Tibial nerve (tissue), 4 donors: ENCODE results near the gene CPZ. TPM values are rescaled to one million over a fixed set of nuclear protein-coding genes. Genes with fewer than 3 reads are reported as not detected.
"Not testable (repeated sequence)": the region's sequence is repeated elsewhere in the genome, so short reads cannot be mapped to it uniquely, and the experiment has no call there.

Source experiments
- DNase-seq, 2 donors: peaks; one replicate each; pipeline ENCODE4 v3.0.0-alpha.2; 2019; ENCODE audit warnings: low spot score in 2 of 2
- H3K27ac ChIP-seq, 4 donors: fragments of 200-600 bp; sonication (generic) in 3 of 4; one replicate each; pipeline ENCODE4 v1.5.1; 2017 to 2019; ENCODE audit warnings: mild to moderate bottlenecking in 1 of 4
- H3K27me3 ChIP-seq, 2 donors: fragments of 200-600 bp; sonication (generic) in 1 of 2; one replicate each; pipeline versions ENCODE4 v1.5.1 to v1.6.0; 2017 to 2019
- H3K36me3 ChIP-seq, 3 donors: fragments of 200-600 bp; sonication (generic); one replicate each; pipeline ENCODE4 v1.5.1; 2018 to 2019
- H3K4me1 ChIP-seq, 4 donors: fragments of 200-600 bp; sonication (generic) in 3 of 4; one replicate each; pipeline ENCODE4 v1.5.1; 2017 to 2019
- H3K4me3 ChIP-seq, 4 donors: fragments of 200-600 bp; sonication (generic) in 3 of 4; one replicate each; pipeline ENCODE4 v1.5.1; 2017 to 2019; ENCODE audit warnings: mild to moderate bottlenecking in 1 of 4, moderate library complexity in 1 of 4
- H3K9me3 ChIP-seq, 4 donors: fragments of 200-600 bp; sonication (generic) in 3 of 4; one replicate each; pipeline ENCODE4 v1.5.1; 2017 to 2019
- CTCF ChIP-seq, 5 experiments: fragments of 200-600 bp in 3 of 5; fragments of 450-650 bp in 2 of 5; sonication (generic) in 3 of 5; IDR thresholded peaks; one replicate each; pipeline ENCODE4 v1.5.1; 2016 to 2019; ENCODE audit warnings: antibody characterized with exemption in 5 of 5, mild to moderate bottlenecking in 3 of 5, moderate library complexity in 2 of 5
- EP300 ChIP-seq, 2 donors: sonication (generic); formaldehyde crosslinking; IDR thresholded peaks; one replicate each; pipeline ENCODE4 v1.6.1; 2017; ENCODE audit warnings: antibody characterized with exemption in 2 of 2, mild to moderate bottlenecking in 1 of 2
- POLR2A ChIP-seq, 2 donors: fragments of 450-650 bp; IDR thresholded peaks; one replicate each; pipeline ENCODE4 v1.6.1; 2017; ENCODE audit warnings: antibody characterized with exemption in 2 of 2, mild to moderate bottlenecking in 2 of 2, moderate library complexity in 2 of 2
- WGBS, 2 donors: methylation state at CpG; one replicate each; pipeline ENCODE4 v1.1.5; 2018; 5-methylcytosine and 5-hydroxymethylcytosine counted together
- total RNA-seq, 4 donors: library from RNA; depleted of rRNA; stranded (reverse); fragments of >200 nt; gene quantifications; one replicate each; pipeline ENCODE4 v1.1.0, GENCODE V29; 2016

The CPZ gene
- total RNA-seq, 4 donors from 2014 or later = 1.6 to 11.7 (median 2.5) TPM

DNA sequence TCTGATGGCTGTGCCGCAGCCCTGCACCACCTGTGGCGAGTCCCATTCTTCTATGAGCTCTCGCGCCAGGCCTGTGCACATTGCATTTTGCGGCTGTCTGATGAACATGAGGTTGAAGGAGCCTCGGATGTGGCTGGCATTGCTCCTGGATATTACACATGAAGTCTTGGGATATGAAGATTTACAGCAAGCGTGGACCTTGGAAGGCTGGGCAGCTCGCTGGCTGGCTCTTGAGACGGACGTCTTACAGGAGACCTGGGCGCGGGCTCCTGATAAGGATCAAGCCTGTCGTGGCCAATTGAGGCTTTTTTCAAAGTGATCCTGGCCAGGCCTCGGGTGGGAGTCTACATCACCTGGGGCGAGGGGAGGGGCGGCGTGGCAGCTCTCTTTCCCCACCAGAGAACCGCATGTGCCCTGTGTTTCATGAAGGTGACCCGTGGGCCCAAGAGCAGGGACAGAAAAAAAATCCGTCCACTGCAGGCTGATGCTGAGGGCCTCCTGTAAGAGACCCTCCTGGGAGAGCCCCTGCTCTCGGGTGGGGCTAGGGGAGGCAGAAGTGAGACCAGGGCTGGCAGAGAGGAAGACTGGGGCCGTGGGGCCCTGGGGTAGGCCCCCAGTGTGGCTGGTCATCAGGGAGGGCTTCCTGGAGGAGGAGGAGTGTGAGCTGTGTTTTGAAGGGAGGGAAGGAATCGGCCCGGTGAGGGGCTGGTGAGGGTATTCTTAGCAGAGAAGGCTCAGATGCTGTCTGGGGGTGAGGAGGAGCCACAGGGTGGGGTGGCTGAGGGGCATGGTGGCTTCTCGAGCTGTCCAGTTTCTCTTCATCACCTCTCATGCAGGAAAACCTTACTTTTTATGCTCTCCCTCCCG is 23.6 kb downstream of the CPZ start:
- Histone ChIP-seq H3K27me3 (no peaks in the 10 kb centered on the region), H3K4me1 (no peaks in the 10 kb centered on the region), H3K4me3 (no peak overlapping the region), H3K27ac (no peak overlapping the region), H3K36me3 (no peaks in the 10 kb centered on the region), H3K9me3 (no peaks in the 10 kb centered on the region)
- TF ChIP-seq POLR2A (IDR thresholded peaks at IDR 0.05) (no peak), CTCF (IDR thresholded peaks at IDR 0.05) (no peak), EP300 (IDR thresholded peaks at IDR 0.05) (no peak)
- WGBS, 2 donors = 74 to 80% methylated on average over 26 of the region's 26 CpGs
- no peak for DNase-seq

GRCh38 chr4:8616831-8617230 is 24.3 kb downstream of the CPZ start:
- no peaks in the 10 kb centered on the region for H3K27me3 ChIP-seq
- WGBS, 2 donors = 75 to 77% methylated on average over 7 to 15 of the region's 16 CpGs
- H3K9me3 ChIP-seq = no peaks in the 10 kb centered on the region
- TF ChIP-seq POLR2A (IDR thresholded peaks at IDR 0.05) = no peak
- TF ChIP-seq CTCF (IDR thresholded peaks at IDR 0.05) = no peak
- no peak for TF ChIP-seq EP300 (IDR thresholded peaks at IDR 0.05)
- H3K36me3 ChIP-seq = no peaks in the 10 kb centered on the region
- no peak overlapping the region for H3K27ac ChIP-seq
- no peaks in the 10 kb centered on the region for H3K4me1 ChIP-seq
- no peak for DNase-seq
- no peak overlapping the region for H3K4me3 ChIP-seq

DNA sequence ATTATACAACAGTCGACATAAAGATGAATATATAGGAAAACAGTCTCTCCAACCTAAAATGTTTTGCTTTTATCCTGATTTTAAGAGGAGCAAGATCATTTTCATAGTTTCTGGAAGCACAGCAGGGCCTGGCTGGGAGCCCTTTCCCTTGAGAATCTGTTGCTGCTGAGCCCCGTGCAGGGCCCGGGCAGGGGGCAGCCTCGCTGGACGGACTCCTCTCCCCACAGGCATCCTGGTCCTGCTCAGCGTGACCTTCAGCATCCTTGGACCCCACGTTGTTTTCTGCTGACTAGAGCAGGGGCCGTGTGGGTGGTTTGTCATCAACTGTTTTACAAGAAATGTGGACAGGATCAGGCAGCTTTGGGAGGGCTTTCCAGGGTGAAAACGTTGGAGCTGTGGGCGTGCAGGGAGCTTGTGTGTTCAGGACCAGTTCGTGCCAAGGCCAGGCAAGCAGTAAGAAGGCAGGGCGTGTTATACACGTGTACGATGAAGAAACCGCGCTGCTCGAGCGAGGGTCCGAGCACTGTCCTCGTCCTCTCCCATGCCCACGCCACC is 25.0 kb downstream of the CPZ start:
- no peaks in the 10 kb centered on the region for H3K36me3 ChIP-seq
- H3K27me3 ChIP-seq = no peaks in the 10 kb centered on the region
- no peaks in the 10 kb centered on the region for H3K4me1 ChIP-seq
- 51 to 53% methylated on average over 21 of the region's 21 CpGs for WGBS, 2 donors
- DNase-seq = no peak
- no peak for TF ChIP-seq POLR2A (IDR thresholded peaks at IDR 0.05)
- TF ChIP-seq EP300 (IDR thresholded peaks at IDR 0.05) = no peak
- TF ChIP-seq CTCF (IDR thresholded peaks at IDR 0.05) = no peak
- no peak overlapping the region for H3K4me3 ChIP-seq
- no peaks in the 10 kb centered on the region for H3K9me3 ChIP-seq
- no peak overlapping the region for H3K27ac ChIP-seq

DNA sequence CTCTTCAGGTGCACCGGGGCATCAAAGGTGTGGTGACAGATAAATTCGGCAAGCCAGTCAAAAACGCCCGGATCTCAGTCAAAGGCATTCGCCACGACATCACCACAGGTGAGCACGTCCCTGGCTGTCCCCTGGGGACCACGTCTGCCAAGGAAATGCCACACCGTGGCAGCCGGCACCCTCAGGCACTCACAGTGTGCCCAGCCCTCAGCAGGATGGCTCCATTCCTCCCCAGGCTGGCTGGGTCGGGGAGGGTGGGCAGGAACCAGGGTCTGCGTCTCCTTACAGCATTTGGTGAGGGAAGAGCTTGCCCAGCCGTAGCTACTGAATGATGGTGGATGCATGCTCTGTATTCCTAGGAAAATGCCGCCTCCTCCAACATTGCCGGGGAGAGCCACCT is 25.9 kb downstream of the CPZ start:
- Histone ChIP-seq H3K4me3 (no peak overlapping the region), H3K27me3 (no peaks in the 10 kb centered on the region), H3K4me1 (no peaks in the 10 kb centered on the region), H3K36me3 (no peaks in the 10 kb centered on the region), H3K27ac (no peak overlapping the region), H3K9me3 (no peaks in the 10 kb centered on the region)
- WGBS, 2 donors = 89 to 94% methylated on average over 7 to 15 of the region's 15 CpGs
- TF ChIP-seq POLR2A (IDR thresholded peaks at IDR 0.05) = no peak
- no peak for TF ChIP-seq EP300 (IDR thresholded peaks at IDR 0.05)
- no peak for TF ChIP-seq CTCF (IDR thresholded peaks at IDR 0.05)
- no peak for DNase-seq

DNA sequence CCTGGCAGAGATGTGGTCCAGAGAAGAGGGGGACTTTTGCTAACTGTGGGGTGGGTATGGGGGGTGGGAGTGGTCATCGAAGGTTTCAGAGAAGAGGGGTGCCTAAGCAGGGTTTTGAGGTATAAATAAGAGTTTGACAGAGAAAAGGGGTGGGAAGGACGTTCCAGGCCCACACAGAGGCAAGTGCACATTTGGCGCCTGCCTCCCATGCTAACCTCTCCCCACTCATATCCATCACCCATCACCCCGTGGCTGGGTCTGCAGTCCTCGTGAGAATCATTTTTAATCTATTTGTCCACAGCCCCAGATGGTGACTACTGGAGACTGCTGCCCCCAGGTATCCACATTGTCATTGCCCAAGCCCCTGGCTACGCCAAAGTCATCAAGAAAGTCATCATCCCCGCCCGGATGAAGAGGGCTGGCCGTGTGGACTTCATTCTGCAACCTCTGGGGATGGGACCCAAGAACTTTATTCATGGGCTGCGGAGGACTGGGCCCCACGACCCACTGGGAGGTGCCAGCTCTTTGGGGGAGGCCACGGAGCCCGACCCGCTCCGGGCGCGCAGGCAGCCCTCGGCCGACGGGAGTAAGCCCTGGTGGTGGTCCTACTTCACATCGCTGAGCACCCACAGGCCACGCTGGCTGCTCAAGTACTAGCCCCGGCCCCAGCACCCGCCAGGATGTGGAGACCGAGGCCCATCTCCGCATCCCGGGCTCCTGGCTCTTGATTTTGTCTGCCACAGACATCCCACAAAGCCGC is 26.6 kb downstream of the CPZ start:
- Histone ChIP-seq H3K9me3 (no peaks in the 10 kb centered on the region), H3K4me1 (no peaks in the 10 kb centered on the region), H3K27ac (no peak overlapping the region), H3K36me3 (no peaks in the 10 kb centered on the region), H3K4me3 (no peak overlapping the region), H3K27me3 (no peaks in the 10 kb centered on the region)
- DNase-seq = no peak
- WGBS, 2 donors = 86 to 94% methylated on average over 17 to 28 of the region's 28 CpGs
- TF ChIP-seq CTCF (IDR thresholded peaks at IDR 0.05) = no peak
- no peak for TF ChIP-seq POLR2A (IDR thresholded peaks at IDR 0.05)
- TF ChIP-seq EP300 (IDR thresholded peaks at IDR 0.05) = no peak

- H3K27me3 ChIP-seq, H3K4me3 ChIP-seq, H3K9me3 ChIP-seq, H3K4me1 ChIP-seq, DNase-seq, H3K36me3 ChIP-seq, H3K27ac ChIP-seq: not testable (repeated sequence)
- no CpG with 5 or more reads among the region's 14 CpGs for WGBS, 2 donors
Measured at GRCh38 chr4:8621135-8621534, 28.6 kb downstream of the CPZ start.

- H3K9me3 ChIP-seq, H3K36me3 ChIP-seq, H3K27ac ChIP-seq, H3K4me1 ChIP-seq, H3K27me3 ChIP-seq, H3K4me3 ChIP-seq, DNase-seq: not testable (repeated sequence)
- WGBS, 2 donors = no CpG with 5 or more reads among the region's 29 CpGs
Measured at GRCh38 chr4:8624601-8625272, 32.2 kb downstream of the CPZ start.
